Activated CD8-positive, alpha-beta memory T cell treated with anti-CD3 and anti-CD28 coated beads, Interleukin-2, amount 50 U/mL, for 4 hours (primary cell): Measurements from ENCODE around the gene CDH2.

Experiments
- DNase-seq: peaks from one replicate; pipeline ENCODE4 v3.0.0-alpha.2; 2020

The CDH2 gene

DNA sequence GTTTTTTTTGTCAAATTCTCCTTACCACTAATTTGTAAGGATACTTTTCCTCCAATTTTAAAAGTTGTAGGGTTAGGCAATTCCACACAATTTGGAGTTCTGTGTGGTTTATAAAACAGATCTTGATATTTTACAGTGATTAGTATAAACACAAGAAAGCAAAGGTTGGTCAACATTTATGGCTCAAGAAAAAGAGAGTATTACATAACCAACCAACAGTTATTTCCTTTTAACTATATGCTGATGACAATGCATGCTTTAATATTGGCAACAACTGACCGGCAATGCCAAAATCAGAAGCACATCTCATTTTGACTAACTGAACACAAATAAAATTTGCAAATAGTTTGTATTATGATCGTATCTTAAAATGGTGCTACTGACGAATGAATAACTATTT is 137.2 kb downstream of the CDH2 start:
- DNase-seq = no peak

DNA sequence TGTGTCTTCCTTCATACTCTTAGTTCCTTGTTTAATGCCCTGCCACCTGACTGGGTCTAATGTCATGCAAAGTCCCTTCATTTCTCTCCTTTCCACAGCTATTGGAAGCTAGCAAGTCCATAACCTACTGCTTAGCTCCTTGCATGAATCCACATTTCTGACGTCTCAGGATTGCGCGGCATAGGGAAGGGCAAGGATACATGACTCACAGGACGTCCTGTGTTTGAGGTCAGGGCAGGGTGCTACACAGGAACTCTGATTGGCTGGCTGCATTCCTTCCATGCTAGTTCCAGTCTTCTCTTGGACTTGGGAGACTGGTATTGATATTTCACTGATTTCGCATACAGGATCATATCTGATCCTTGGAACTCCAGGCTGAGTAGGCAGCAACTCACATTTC is 137.9 kb downstream of the CDH2 start:
- DNase-seq = no peak

DNA sequence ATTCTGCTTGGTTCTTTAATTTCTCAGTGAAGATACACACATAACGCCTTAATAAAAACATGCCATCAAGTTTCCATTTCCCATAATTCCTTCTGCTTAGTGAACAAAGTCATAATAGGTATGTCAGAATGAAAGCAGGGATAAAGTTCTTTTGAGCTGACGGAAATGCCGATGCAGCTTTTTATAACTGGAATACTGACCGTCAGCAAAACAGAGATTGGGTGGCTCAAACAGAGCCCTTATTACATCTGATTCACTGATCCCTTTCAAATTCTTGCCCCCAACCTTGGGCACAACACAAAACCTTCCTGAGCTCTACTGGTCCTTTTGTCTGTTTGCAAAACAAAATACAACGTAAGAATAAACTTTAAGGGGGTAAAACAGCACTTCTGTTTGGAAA is 140.4 kb downstream of the CDH2 start:
- no peak for DNase-seq

DNA sequence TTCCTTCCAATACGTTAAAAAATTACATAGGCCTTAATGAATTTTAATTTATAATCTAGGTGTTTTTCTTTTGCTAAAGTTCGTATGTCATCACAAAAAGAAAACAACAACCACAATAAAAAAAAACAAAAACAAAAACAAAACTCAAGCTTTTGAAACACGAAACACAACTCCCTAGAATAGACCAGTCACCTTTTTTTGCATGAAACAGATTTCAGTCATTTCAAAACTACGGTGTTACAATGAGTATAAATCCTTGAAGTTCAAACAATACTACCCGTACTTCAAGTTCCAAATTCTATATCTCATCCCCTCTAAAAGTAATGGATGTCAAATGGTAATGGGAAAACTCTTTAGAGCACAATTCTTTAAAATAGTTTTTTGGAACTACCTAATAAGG is 142.4 kb downstream of the CDH2 start:
- DNase-seq = no peak

DNA sequence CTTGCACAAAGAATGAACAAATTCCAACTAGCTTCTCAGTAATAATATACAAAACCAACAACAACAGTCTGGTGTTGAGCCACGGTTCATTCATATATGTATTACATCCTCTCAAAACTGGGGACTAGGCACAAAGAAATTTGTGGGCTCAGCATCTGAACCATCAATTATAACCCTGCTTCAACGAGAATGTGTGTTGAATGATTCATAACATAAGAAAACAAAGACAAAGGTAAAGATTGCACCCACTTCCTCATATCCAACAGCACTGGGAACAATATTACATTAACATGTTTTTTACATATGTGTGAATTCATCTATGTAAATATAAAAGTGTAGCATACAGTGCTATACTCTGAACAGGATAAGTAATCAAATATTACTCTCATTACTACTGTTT is 144.8 kb downstream of the CDH2 start:
- no peak for DNase-seq

DNA sequence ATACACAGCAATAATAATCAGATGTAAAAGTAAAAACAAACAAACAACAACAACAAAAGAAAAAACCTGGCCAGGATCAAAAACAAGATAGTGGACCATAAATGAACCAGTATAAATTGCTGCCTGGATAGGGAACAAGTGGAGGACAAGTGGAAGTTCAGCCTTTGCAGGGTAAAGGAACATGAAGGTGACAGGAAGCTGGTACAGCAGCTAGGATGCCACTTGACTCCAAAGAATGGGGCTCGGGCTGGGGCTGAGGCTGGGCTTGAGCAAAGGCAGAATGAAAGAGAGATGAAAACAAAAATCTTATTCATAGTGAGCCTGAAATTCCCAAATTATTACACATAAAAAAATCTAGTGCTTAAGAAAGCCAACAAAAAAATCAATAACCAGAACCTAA is 146.5 kb downstream of the CDH2 start:
- no peak for DNase-seq

DNA sequence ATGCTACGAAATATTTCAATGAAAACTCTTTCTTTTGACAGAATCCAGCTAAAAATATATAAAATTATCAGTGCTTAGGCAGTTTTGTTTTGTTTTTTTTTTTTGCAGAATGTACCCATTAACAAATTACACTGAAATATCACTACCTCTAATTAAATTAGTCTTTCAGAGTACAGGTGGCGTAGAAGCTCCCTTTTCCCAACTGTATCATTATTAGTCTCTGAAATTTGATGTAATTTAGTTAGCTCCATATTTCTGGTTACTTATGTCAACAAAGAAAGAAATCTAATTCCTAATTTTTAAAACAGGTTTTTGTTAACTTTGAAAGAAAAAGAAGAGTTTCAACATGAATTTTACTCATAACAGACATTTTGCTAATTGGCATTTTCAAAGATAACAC is 149.2 kb downstream of the CDH2 start:
- no peak for DNase-seq

DNA sequence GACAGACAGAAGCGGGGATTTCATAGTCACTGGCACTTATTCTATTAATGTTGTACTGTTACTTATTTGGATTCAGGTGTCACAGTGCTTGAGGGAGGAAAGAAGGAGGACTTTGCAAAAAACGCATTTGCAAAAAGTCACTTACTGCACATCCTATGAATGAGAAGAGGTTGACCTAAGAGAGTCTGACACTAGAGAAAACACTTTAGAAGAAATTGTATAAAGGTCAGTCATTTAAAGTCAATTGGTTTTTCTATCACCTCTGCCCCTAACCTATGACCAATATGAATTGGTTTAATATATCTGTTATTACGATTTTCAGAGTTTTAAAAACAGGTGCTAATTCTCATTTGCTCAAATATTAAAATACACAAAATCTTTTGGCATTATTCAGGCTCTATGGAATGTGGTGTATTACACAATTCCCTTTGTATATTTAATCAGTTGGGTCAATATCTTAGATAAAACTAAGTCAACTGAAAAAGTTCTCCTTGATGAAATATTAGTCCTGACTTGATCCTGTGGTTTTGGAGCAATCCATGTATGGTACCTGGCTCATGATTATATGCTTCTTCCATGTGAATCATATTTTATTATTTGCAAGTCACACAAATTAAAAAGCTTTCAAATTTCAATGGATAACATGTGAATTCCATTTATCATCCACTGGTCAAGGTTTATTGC is 157.4 kb downstream of the CDH2 start:
- DNase-seq = no peak

DNA sequence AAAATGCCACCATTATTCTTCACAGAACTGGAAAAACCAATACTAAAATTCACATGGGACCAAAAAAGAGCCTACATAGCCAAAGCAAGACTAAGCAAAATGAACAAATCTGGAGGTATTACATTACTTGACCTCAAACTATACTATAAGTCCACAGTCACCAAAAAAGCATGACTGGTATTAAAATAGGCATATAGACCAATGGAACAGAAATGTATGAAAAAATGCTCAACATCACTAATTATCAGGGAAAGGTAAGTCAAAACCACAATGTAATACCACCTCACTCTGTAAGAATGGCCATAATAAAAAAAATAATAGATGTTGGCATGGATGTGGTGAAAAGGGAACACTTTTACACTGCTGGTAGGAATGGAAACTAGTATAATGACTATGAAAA is 158.6 kb downstream of the CDH2 start:
- DNase-seq = no peak

DNA sequence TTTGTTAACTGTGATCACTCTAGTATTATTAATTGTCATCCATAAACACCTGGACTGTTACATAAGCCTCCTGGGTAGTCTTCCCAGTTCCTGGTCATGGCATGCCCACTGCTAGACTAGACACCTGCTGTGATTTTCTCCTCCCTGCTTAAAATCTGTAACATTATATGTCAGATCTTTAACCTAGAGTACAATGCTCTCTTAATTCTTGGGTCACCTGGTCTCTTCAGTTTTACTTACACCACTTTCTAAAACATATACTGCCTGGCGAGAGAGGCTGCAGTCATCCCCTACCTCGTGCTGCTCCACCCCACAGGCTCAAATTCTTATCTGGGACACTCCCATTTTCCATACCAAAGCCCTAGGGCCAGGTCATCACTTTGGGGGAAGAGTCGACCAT is 161.3 kb downstream of the CDH2 start:
- no peak for DNase-seq

DNA sequence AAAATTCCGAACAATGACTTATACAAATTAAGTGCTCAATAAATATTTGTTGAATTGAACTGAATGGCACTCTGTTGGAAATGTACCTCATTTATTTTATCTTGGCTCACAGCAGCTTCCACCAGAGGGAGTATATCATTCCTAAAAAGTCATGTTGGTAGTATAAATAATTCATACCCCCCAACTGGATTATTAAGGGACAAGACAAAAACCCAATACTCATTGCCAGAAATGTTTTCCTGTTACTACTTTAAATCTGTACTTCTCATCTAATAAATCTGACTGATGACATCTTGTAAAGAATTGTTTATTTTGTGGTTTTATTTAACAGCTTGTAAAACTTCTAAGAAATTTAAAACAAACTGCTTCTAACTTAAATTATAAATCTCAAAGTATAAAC is 163.9 kb downstream of the CDH2 start:
- DNase-seq = no peak

DNA sequence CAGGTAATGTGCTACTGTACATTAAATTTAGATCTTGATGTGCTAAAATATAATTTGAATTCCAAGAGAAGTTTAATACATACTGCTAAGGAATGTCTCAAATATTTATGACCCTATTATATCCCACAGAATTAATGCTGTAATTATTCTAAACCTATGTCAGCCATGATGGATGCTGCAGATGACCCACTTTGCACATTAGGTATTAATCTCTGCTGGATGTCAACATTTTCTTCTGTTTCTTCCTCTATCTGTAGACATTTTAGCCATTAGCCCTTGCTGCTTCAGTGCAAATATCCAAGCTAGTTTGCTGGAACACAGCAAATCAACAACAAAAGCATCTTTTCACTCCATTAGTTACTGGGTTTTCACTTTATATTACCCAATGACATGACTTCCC is 164.6 kb downstream of the CDH2 start:
- DNase-seq = no peak

DNA sequence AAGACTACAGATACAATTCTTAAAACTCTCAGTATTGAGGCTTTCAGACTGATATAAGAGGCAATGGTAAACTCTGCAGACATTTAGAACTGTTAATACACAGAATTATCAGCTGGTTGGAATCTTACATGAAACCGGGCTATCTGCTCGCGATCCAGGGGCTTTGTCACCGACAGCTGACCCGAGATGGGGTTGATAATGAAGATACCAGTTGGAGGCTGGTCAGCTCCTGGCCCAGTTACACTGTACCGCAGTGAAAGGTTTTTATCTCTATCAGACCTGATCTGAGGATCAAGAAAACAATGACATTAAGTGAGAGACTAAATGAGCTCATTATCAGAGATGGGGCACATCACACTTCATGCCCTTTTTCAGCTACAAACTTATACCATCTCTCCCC is 167.3 kb downstream of the CDH2 start:
- no peak for DNase-seq

DNA sequence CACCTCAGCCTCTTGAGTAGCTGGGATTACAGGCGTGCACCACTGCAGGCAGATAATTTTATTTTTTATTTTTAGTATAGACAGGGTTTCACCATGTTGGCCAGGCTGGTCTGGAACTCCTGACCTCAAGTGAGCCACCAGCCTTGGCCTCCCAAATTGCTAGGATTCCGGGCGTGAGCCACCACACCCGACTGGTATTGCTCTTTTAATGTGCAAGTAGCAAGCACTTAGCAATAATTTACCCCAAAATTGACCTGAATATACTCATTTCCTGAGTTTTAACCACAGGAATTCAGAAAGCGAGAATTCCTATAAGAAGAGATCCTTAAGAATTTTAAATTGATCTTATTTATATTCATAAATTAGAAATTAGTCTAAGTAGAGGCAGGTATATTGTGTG is 169.1 kb downstream of the CDH2 start:
- no peak for DNase-seq

DNA sequence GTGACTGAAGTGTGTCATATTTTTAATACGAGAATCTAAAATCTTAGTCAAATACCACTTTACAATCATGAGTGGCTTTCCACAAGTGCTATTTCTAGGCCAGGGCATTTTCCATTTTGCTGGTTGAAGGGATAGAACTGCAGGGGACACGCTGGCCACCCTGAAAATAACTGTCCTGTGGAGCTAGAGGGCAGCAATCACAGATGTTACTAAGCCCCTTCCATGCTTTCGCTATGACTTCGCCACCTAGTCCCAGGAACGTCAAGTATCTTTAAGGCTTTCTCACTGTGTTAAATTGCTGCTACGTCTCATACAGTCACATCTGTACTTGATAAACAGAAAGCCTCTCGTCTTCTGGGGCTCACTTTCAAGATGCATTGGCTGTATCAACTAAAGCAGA is 171.8 kb downstream of the CDH2 start:
- no peak for DNase-seq

DNA sequence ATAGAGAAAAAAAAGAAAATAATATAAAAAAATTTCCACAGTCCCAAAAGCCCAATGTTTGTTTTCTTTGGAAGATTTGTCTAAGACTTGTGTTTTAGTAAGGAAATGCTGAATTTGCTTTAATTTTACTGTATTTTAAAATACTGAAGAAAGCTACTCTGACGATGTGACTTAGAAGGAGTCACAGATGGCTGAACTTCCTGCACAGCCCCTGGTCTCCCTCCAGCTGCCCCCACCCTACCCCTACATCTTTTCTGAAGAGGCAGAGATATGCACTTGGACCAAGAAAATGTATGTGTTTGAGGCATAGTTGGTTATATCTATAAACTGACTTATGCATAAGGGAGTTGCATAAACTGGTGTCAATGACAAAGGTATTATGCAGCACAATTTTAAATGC is 172.3 kb downstream of the CDH2 start:
- DNase-seq = no peak

DNA sequence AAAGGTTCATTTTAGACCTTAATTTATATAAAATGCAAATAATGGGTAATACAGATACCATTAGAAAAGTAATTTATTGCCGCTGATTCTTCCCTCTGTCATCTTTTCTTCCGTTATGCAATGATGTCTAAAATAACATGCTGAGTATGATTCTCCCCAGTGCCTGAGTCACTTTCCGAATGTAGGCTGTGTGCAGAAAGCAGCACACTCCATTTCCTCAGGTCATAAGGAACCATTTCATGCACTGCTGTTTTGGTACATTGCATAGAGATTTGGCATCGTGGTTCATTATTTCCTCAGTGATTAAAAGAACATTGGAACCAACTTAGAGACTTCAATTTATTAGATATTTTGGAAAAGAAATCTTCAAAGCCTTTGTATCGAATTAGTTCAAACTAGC is 173.5 kb downstream of the CDH2 start:
- no peak for DNase-seq

DNA sequence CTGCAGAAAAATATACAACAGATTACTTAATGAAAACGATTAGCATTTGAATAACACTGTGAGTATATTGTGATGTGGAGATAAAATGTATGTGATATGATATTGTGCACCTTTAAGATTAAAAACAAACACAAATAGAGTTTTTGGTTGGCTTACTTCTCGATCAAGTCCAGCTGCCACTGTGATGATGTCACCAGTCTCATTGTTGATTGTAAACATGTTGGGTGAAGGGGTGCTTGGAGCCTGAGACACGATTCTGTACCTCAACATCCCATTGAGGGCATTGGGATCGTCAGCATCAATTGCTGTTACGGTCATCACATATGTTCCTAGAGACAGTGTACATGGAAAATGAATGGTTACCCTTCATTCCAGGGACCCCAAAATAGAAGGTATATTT is 174.1 kb downstream of the CDH2 start:
- no peak for DNase-seq

DNA sequence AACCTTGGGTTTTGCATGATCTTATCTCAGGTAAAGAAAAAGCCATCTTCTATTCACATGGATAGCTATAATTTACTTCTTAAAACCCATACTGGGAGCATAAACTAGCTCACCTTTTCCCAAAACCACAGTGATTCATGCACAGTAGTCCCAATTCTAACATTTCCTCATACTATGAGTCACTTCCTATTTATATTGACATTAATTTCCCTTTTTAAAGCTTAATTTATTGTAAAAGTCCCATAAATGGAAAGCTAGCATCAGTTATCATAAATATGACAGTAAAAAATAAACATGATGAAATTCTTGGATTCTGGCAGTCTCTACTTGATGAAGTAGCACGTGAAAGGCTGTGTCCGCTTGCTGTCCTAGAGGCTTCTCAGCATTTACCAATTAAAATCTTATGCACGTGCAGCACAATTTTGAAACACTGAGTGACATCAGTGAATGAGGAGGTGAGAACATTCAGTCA is 180.1 kb downstream of the CDH2 start:
- no peak for DNase-seq

DNA sequence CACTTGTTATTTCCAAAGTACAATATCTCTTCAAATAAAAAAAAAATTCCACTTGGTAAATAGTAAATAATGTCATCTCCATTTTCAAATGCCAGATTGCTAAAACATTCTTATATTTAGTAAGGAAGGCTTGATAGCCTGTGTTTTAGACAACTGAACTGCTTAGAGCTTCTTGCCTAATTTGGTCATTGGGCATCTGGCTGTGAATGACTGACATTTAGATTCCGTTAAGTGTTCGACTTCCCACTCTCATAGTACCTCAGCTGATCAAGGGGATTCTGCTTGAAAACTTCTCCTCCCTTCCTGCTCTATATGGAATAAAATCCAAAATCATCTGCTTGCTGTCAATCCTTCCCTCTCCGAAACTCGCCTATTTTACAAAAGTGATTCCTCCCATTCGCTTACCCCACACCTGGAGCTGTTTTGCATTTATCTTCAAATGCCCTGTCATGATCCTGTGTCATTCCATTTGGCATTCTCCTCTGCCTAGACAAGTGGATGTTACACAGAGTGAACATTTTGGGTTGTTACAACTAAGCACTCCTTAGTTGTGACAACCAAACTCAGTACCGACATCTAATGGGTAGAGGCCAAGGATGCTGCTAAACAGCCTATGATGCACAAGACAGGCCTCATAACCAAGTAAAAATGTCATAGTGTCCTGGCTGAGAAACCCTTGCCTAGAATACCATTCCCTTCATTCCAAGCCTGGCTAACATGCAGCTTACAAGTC is 181.0 kb downstream of the CDH2 start:
- DNase-seq = no peak

DNA sequence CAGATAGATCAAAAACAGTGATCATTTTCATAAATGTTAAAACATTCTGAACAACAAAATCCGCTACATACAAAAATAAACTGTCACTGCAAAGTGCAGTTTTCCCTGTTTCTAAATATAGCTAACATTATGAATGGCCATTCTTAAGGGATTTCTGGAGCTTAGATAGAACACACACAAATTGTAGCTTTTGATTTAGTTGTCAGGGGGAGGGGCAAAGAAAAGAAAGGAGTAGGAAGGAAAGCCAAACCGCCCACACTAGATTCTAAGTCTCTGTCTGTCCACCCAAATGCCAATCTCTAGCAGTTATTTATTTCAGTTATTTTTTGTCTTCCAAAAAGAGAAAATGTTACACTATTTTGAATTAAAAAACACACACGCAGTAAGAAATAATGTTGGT is 182.4 kb downstream of the CDH2 start:
- no peak for DNase-seq

DNA sequence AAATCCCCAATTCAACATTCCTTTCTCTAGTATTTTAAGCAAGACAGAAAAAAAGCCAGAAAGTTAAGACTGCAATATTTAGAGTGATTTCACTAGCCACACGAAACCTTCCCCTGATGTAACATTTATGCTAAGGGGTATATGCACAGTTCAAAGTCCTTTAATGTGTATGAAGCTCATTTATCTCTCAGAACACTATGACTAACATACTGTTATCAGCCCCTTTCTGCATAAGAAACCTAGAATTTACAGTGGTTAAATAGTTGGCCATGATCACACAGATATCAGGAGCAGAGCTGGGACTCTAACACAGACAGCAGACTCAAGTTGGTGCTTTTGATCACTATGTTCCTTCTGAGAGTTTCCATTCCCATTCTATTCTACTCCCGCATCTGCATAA is 185.5 kb downstream of the CDH2 start:
- no peak for DNase-seq

DNA sequence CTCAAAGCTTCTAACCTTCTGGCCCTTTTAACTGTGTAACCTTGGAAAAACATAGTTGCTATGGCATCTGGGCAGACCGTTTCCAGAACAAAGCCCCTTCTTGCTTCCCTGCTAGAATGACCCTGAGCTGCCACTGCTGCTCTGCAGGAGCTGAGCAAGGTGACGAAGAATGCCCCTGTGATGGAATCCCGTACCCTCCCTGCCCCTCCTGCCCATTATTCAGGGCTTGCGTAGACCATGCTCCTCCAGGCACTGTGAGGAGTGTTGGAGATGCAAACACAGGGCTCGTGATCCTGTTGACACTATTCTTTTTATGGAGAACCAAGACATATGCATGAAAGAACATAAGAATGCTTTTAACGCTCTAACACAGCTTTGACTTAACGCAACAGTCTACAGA is 191.1 kb downstream of the CDH2 start:
- DNase-seq = no peak

DNA sequence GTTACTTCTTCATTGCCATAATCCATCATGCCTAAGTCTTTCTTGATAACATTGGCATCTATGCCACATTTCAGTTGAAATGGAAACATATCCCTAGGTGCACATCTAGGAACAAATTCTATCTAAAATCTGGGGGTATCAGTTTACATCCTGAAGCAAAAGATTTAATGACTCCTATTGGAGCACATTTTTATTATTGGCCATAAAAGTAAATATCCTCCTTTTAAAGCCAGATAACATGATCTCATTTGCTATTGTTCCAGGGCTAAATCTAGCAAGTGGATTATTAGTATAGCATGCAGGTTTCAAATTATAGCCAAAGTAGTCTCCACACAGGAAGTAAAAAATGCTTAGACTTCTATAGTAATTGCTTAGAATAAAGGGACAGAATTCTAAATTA is 193.2 kb downstream of the CDH2 start:
- DNase-seq = no peak

DNA sequence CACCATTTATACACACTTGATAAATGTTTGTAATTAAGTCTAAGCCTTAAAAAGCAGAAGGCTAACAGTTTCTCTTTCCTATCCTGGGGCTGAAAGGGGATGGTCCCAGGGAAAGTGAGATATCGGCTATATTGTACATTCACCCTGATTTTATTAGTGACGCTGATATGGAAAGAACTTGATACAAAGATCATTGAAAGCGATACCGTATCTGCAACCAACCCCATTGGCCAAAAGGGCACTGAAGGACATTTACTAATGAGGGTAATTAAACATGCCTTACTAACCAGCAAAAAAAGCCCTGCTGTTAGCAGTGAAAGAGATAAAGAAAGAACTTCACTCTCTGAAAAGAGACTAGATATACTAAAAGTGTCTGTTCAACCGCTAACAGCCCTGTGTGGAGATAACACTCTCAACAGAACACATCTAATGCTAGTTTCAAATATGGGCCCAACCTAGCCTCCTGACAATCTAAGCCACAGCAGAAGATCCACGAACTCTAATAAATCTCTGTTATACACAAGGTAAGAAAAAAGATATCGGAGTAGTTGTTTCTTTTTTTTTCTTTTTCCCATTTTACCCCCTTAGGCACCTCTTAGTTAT is 200.0 kb downstream of the CDH2 start:
- no peak for DNase-seq
